ENCODE data around the gene BCDIN3D. TPM values are rescaled to one million over a fixed set of nuclear protein-coding genes. Genes with fewer than 3 reads are reported as not detected.

Gene BCDIN3D
- total RNA-seq, 2 donors from 2014 or later, result 1.3 to 3.6 TPM

DNA sequence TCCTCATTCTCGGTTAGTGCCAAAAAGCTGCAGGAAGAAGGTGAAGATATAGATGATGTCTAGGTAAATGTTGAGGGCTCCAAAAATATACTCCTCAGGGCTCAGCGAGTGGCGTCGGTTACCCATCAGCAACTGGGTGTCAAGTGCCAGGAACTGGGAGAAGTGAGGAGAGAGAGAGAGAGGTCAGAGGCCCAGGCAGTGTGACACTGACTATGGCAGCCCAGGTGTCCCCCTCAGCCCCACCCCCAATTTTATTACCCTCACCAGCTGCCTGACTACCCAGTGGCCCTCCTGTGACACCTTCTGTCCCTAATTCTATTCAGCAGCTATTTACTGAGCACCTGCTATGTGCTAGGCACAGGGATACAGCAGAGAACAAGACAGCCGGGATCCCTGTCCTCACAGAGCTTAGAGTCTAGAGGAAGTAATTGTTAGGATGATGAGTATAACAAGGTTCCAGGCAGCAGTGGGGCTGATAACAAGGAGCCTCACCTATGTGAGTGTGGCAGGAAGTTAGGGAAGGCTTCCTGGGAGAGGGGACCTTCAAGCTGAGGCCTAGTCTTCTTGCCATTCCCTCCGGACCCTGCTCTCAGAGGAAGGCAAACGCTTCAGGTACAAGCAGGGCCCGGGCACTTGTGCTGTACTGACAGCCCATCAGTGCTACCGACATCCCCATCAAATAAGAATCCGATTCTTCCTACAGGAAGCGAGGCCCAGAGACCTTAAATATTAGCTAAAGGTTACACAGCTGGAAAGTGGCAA, 27.8 kb upstream of the BCDIN3D start:
- Histone ChIP-seq H3K4me3 (no peak overlapping the region), H3K4me1 (peaks cover 29% of the 10 kb centered on the region), H3K27me3 (no peaks in the 10 kb centered on the region), H3K9me3 (no peaks in the 10 kb centered on the region), H3K27ac (no peak overlapping the region), H3K36me3 (replicated peaks in 1 of 2; ENCODE audit: insufficient read depth in 1 of 2, low read depth in 2 of 2) (no peaks in the 10 kb centered on the region)
- ATAC-seq, result no peak
- intact Hi-C loops (cut with DNase I), result no loop called here
- TF ChIP-seq POLR2A (IDR thresholded peaks at IDR 0.05), result no peak
- TF ChIP-seq, protein P1, sequence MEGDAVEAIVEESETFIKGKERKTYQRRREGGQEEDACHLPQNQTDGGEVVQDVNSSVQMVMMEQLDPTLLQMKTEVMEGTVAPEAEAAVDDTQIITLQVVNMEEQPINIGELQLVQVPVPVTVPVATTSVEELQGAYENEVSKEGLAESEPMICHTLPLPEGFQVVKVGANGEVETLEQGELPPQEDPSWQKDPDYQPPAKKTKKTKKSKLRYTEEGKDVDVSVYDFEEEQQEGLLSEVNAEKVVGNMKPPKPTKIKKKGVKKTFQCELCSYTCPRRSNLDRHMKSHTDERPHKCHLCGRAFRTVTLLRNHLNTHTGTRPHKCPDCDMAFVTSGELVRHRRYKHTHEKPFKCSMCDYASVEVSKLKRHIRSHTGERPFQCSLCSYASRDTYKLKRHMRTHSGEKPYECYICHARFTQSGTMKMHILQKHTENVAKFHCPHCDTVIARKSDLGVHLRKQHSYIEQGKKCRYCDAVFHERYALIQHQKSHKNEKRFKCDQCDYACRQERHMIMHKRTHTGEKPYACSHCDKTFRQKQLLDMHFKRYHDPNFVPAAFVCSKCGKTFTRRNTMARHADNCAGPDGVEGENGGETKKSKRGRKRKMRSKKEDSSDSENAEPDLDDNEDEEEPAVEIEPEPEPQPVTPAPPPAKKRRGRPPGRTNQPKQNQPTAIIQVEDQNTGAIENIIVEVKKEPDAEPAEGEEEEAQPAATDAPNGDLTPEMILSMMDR (IDR thresholded peaks at IDR 0.05), result no peak
- no peak for DNase-seq
- WGBS, 2 donors, result 92 to 93% methylated on average over 9 to 11 of the region's 11 CpGs

DNA sequence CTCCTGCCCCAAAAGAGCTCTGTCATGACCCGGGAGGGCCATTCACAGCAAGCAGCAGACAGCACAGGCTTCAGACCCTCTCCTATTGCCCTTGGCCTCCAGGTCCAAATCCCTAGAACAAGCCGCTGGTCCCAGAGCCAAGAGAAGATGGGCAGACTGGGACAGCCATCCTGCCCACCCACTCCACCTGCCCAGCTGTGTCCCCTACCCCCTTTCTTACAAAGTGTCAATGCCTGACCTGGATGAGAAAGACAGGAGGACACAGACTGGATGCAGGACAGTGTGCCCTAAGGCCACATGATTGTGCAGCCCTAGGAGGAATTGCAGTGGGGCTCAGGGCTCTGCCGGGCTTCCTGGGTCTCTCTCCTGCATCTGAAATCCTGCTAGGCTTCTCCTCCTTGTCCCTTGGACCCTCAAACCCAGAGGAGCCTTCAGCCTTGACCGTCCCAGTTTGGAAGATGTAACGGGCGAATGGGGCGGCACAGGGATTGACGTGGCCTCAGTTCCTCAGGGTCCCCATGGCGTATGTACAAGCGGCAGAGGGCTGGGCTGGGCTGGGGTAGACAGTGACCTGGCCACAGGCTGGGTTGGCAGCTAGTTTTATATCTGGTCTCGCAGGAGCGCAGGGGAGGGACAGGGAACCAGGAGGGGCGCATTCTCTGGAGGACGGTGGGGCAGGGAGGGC, 27.1 kb upstream of the BCDIN3D start:
- intact Hi-C loops (cut with DNase I), result no loop called here

DNA sequence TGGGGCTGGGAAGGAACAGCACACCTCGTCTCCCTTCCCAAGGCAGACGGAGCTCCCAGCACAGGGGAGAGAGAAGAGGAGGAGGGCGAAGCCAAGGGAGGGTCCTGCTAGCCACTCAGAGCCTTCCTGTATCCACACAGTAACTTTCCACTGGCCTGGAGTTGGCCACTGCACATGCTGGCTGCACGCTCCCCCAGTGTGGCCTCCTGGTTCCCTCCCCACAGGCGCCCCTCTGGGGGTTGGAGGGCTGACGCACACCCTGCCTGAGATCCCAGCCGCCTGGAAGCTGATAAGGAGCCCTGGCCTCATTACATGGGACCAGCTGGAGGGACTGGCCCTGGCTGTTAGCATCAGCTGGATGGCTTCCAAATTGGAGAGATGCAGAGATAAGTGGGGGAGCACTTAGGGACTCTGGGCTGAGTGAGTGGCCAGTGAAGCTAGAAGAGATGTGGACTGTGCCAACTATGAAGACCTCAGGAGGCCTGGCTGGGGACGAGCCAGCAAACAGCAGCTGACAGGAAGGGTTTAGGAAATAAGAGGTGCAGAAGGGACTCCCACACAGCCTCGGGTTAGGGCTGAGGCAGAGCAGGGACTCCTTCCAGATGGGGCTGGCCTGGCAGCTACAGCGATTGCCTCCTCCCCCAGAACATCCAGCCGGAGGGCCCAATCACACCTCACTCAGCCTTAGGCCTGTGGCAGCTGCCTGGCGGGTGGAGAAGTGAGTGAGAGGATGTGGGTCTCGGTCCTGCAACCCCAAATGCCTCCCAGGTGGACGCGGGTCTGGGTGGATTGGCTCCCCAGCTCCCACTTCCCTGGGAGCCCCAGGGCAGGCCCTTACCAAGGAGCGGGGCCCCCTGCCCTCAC, 26.3 kb upstream of the BCDIN3D start:
- 25 to 36% methylated on average over 4 to 16 of the region's 16 CpGs for WGBS, 2 donors
- Histone ChIP-seq H3K9me3 (no peaks in the 10 kb centered on the region), H3K36me3 (replicated peaks in 1 of 2; ENCODE audit: insufficient read depth in 1 of 2, low read depth in 2 of 2) (no peaks in the 10 kb centered on the region), H3K27me3 (no peaks in the 10 kb centered on the region), H3K27ac (peak overlapping the region; percentile 19 to 59 (median 57)), H3K4me1 (peaks cover 29% of the 10 kb centered on the region), H3K4me3 (no peak overlapping the region)
- no peak for TF ChIP-seq POLR2A (IDR thresholded peaks at IDR 0.05)
- TF ChIP-seq, protein P1 (IDR thresholded peaks at IDR 0.05), result no peak
- intact Hi-C loops (cut with DNase I), result no loop called here
- ATAC-seq (peak; percentile 76), DNase-seq (peak; percentile 56 to 89 (median 78))

More for the DNA sequence above, 27.1 kb upstream of the BCDIN3D start:
- H3K36me3 ChIP-seq (replicated peaks in 1 of 2; ENCODE audit: insufficient read depth in 1 of 2, low read depth in 2 of 2), result no peaks in the 10 kb centered on the region
- H3K4me1 ChIP-seq, result peaks cover 29% of the 10 kb centered on the region
- H3K27me3 ChIP-seq, result no peaks in the 10 kb centered on the region
- DNase-seq, result no peak
- no peak overlapping the region for H3K4me3 ChIP-seq
- no peaks in the 10 kb centered on the region for H3K9me3 ChIP-seq
- no peak for ATAC-seq
- 91 to 95% methylated on average over 12 to 14 of the region's 14 CpGs for WGBS, 2 donors
- peak overlapping the region; percentile 19 to 59 (median 57) for H3K27ac ChIP-seq
- TF ChIP-seq POLR2A (IDR thresholded peaks at IDR 0.05), result no peak

DNA sequence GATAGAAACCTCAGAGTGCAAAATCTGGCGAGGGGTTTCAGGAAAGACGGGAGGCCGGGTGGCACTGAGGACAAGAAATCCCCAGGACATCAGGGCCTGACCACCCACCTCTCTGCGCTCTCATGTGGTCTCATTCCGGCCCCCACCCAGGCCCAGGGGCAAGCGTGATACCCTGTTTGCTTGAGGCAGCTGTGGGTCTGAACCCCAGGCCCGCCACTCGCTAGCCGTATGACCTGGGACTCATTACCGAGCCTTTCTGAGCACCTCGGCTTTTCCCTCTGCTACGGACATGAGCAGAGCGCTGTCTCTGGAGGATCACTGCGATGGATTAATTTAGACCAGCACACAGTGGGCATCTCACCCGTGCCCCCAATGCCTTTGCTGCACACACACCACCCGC, 25.5 kb upstream of the BCDIN3D start:
- H3K4me1 ChIP-seq, result peaks cover 29% of the 10 kb centered on the region
- TF ChIP-seq, protein P1 (IDR thresholded peaks at IDR 0.05), result no peak
- TF ChIP-seq POLR2A (IDR thresholded peaks at IDR 0.05), result no peak
- no peaks in the 10 kb centered on the region for H3K27me3 ChIP-seq
- peak overlapping the region in 3 of 4 donors; percentile 55 to 59 (median 59) for H3K27ac ChIP-seq
- no peak for DNase-seq
- H3K4me3 ChIP-seq, result no peak overlapping the region
- ATAC-seq, result no peak
- H3K9me3 ChIP-seq, result no peaks in the 10 kb centered on the region
- H3K36me3 ChIP-seq (replicated peaks in 1 of 2; ENCODE audit: insufficient read depth in 1 of 2, low read depth in 2 of 2), result no peaks in the 10 kb centered on the region
- 84 to 90% methylated on average over 16 of the region's 16 CpGs for WGBS, 2 donors
- intact Hi-C loops (cut with DNase I), result no loop called here
